GM06990 (cell line): ENCODE results near the gene METAP2.

Source experiments
- DNase-seq: peaks from one replicate; pipeline ENCODE4 v3.0.0-alpha.2; 2011; ENCODE audit not compliant: insufficient read length; ENCODE audit errors: extremely low read depth
- H3K27me3 ChIP-seq: replicated peaks from 2 replicates; pipeline ENCODE4 v1.6.0; 2011; ENCODE audit warnings: low read length; ENCODE audit not compliant: control insufficient read depth, insufficient read depth
- H3K36me3 ChIP-seq: 2 replicates; pipeline ENCODE4 v1.5.1; 2011; ENCODE audit warnings: low read length; ENCODE audit not compliant: control insufficient read depth, insufficient read depth
- H3K4me3 ChIP-seq: replicated peaks from 2 replicates; pipeline ENCODE4 v1.5.1; 2011; ENCODE audit warnings: low read depth, mild to moderate bottlenecking, control low read depth, low read length
- TF ChIP-seq, protein P1 (sequence below): IDR thresholded peaks from 2 replicates; pipeline ENCODE4 v1.5.1; 2011; ENCODE audit warnings: low read length, control low read depth, mild to moderate bottlenecking, inconsistent platforms; ENCODE audit not compliant: insufficient read depth, poor library complexity, severe bottlenecking

METAP2 gene

DNA sequence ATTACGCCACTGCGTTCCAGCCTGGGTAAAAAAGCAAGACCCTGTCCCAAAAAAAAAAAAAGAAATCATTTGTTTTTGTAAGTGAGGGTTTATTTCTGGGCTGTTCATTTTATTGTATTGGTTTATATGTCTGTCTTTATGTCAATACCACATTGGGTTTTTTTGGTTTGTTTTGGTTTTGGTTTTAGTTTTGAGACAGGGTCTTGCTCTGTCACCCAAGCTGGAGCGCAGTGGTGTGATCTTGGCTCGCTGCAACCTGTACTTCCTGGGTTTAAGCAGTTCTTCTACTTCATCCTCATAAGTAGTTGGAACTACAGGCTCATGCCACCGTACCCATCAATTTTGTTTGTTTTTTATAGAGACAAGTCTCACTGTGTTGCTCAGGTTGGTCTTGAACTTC, 25.0 kb downstream of the METAP2 start:
- Histone ChIP-seq H3K27me3 (no peaks in the 10 kb centered on the region), H3K4me3 (no peak overlapping the region), H3K36me3 (peaks cover 8% of the 10 kb centered on the region)
- TF ChIP-seq, protein P1, sequence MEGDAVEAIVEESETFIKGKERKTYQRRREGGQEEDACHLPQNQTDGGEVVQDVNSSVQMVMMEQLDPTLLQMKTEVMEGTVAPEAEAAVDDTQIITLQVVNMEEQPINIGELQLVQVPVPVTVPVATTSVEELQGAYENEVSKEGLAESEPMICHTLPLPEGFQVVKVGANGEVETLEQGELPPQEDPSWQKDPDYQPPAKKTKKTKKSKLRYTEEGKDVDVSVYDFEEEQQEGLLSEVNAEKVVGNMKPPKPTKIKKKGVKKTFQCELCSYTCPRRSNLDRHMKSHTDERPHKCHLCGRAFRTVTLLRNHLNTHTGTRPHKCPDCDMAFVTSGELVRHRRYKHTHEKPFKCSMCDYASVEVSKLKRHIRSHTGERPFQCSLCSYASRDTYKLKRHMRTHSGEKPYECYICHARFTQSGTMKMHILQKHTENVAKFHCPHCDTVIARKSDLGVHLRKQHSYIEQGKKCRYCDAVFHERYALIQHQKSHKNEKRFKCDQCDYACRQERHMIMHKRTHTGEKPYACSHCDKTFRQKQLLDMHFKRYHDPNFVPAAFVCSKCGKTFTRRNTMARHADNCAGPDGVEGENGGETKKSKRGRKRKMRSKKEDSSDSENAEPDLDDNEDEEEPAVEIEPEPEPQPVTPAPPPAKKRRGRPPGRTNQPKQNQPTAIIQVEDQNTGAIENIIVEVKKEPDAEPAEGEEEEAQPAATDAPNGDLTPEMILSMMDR, result no peak
- DNase-seq, result no peak

DNA sequence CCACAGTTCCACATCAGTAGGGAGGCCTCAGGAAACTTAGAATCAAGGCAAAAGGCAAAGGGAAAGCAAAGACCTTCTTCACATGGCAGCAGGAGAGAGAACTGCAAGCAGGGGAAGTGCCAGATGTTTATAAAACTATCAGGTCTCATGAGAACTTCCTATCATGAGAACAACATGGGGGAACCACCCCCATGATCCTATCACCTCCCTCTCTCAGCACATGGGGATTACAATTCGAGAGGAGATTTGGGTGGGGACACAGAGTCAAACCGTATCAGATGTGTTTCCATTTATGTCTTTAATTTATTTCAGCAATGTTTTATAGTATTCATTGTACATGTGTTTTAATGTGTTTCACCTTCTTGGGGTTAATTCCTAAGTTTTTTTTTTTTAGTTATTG, 25.8 kb downstream of the METAP2 start:
- Histone ChIP-seq H3K36me3 (peaks cover 9% of the 10 kb centered on the region), H3K27me3 (no peaks in the 10 kb centered on the region), H3K4me3 (no peak overlapping the region)
- TF ChIP-seq, protein P1, result no peak
- no peak for DNase-seq

GRCh38 chr12:95504140-95504539, 30.2 kb downstream of the METAP2 start:
- Histone ChIP-seq H3K36me3 (peaks cover 7% of the 10 kb centered on the region), H3K4me3 (no peak overlapping the region), H3K27me3 (no peaks in the 10 kb centered on the region)
- DNase-seq, result no peak
- TF ChIP-seq, protein P1, result no peak

- DNase-seq, result no peak
- peaks cover 7% of the 10 kb centered on the region for H3K36me3 ChIP-seq
- TF ChIP-seq, protein P1, result no peak
- no peaks in the 10 kb centered on the region for H3K27me3 ChIP-seq
- no peak overlapping the region for H3K4me3 ChIP-seq
Measured at GRCh38 chr12:95505039-95505438, 31.1 kb downstream of the METAP2 start.

GRCh38 chr12:95506707-95507523, 33.0 kb downstream of the METAP2 start:
- Histone ChIP-seq H3K36me3 (peaks cover 8% of the 10 kb centered on the region), H3K27me3 (no peaks in the 10 kb centered on the region), H3K4me3 (no peak overlapping the region)
- no peak for DNase-seq
- TF ChIP-seq, protein P1, result no peak
